Endothelial cell of umbilical vein (primary cell): ENCODE data around the gene CNTD1. TPM values are rescaled to one million over a fixed set of nuclear protein-coding genes. Genes with fewer than 3 reads are reported as not detected.

ENCODE experiments used
- BruUV-seq: library from RNA; stranded (reverse); fragments of 400-500 nt; replicated peaks from 2 replicates; lab custom pipeline; 2021; lab: Mats Ljungman, UMichigan
- CTCF ChIA-PET: fragments of 300-600, 350-600 bp; sonication (Branson Sonifier 250); formaldehyde crosslinking; loops from one replicate; lab custom pipeline; 2021; ENCODE audit warnings: antibody characterized with exemption, inconsistent platforms; lab: Charles Lee
- POLR2A ChIA-PET: fragments of 300-600, 350-600 bp; sonication (Branson Sonifier 250); formaldehyde crosslinking; loops from one replicate; lab custom pipeline; 2021; ENCODE audit warnings: antibody characterized with exemption, inconsistent platforms; lab: Charles Lee
- DNase-seq: peaks from one replicate; pipeline ENCODE4 v3.0.0-alpha.2; 2011; ENCODE audit warnings: low read depth, low spot score
- FAIRE-seq: peaks from 2 replicates; lab custom pipeline; 2011; peaks lifted over from hg19 to GRCh38; lab: Jason Lieb, UNC
- H2AFZ ChIP-seq: 2 replicates; pipeline ENCODE4 v1.6.0; 2012; ENCODE audit warnings: low read depth, low read length, control low read depth, inconsistent platforms
- H3K27ac ChIP-seq: 2 replicates; pipeline ENCODE4 v1.5.1; 2011; ENCODE audit warnings: low read depth, mild to moderate bottlenecking, control low read depth, low read length, moderate library complexity; ENCODE audit not compliant: insufficient read depth
- H3K27me3 ChIP-seq, 2 experiments: 2 replicates each; pipeline versions ENCODE4 v1.6.0 to v1.6.1; 2011; ENCODE audit warnings: low read length in 2 of 2, mixed read lengths in 1 of 2; ENCODE audit not compliant: control insufficient read depth in 2 of 2, insufficient read depth in 2 of 2
- H3K36me3 ChIP-seq, 2 experiments: 2 replicates in 1 of 2; 3 replicates in 1 of 2; pipeline ENCODE4 v1.5.1; 2011; ENCODE audit warnings: low read length in 2 of 2, mild to moderate bottlenecking in 1 of 2, moderate library complexity in 1 of 2; ENCODE audit not compliant: control insufficient read depth in 2 of 2, insufficient read depth in 2 of 2; ENCODE audit errors: extremely low read depth in 1 of 2
- H3K4me1 ChIP-seq: 3 replicates; pipeline ENCODE4 v1.5.1; 2011; ENCODE audit warnings: mild to moderate bottlenecking, low read length; ENCODE audit not compliant: control insufficient read depth, insufficient read depth; ENCODE audit errors: extremely low read depth
- H3K4me2 ChIP-seq: 2 replicates; pipeline ENCODE4 v1.6.1; 2011; ENCODE audit warnings: low read length, control low read depth, mixed read lengths; ENCODE audit not compliant: insufficient read depth
- H3K4me3 ChIP-seq, 3 experiments: fragments of 200-600 bp in 1 of 3; sonication (generic), shearing (Covaris generic) in 1 of 3; replicated peaks in 1 of 3; 2 replicates each; pipeline ENCODE4 v1.5.1; 2011 to 2016; ENCODE audit warnings: control low read depth in 3 of 3, low read length in 3 of 3, mild to moderate bottlenecking in 2 of 3, inconsistent platforms in 1 of 3, low read depth in 1 of 3, moderate library complexity in 1 of 3; ENCODE audit not compliant: insufficient read depth in 1 of 3
- H3K79me2 ChIP-seq: 2 replicates; pipeline ENCODE4 v1.6.0; 2012; ENCODE audit warnings: low read length, inconsistent platforms; ENCODE audit not compliant: control insufficient read depth, insufficient read depth
- H3K9ac ChIP-seq: replicated peaks from 2 replicates; pipeline ENCODE3; 2011; ENCODE audit warnings: low read length, control low read depth; ENCODE audit not compliant: insufficient read depth; ENCODE audit errors: extremely low read depth
- H3K9me1 ChIP-seq: replicated peaks from 3 replicates; pipeline ENCODE4 v1.6.0; 2011; ENCODE audit warnings: mild to moderate bottlenecking, low read length; ENCODE audit not compliant: control insufficient read depth, insufficient read depth; ENCODE audit errors: extremely low read depth
- H3K9me3 ChIP-seq: replicated peaks from 2 replicates; pipeline ENCODE4 v1.5.1; 2012; ENCODE audit warnings: low read length, inconsistent platforms; ENCODE audit not compliant: control insufficient read depth, insufficient read depth
- H4K20me1 ChIP-seq: replicated peaks from 2 replicates; pipeline ENCODE3; 2011; ENCODE audit warnings: mild to moderate bottlenecking, low read length; ENCODE audit not compliant: control insufficient read depth, insufficient read depth; ENCODE audit errors: extremely low read depth
- EZH2 ChIP-seq: IDR thresholded peaks from 2 replicates; pipeline ENCODE4 v1.6.1; 2012; ENCODE audit warnings: borderline replicate concordance, low read depth, mild to moderate bottlenecking, moderate library complexity, low read length, inconsistent platforms; ENCODE audit not compliant: severe bottlenecking
- FOS ChIP-seq: IDR thresholded peaks from 2 replicates; pipeline ENCODE4 v1.6.1; 2011; ENCODE audit warnings: mild to moderate bottlenecking, low read length, moderate library complexity, borderline replicate concordance; ENCODE audit not compliant: insufficient read depth
- GATA2 ChIP-seq: IDR thresholded peaks from 2 replicates; pipeline ENCODE4 v1.7.0; 2011; ENCODE audit warnings: low read depth, mild to moderate bottlenecking, moderate library complexity, mixed read lengths, low read length; ENCODE audit not compliant: insufficient read length, insufficient read depth
- JUN ChIP-seq: IDR thresholded peaks from 2 replicates; pipeline ENCODE4 v1.6.1; 2011; ENCODE audit warnings: borderline replicate concordance, low read depth; ENCODE audit not compliant: insufficient read length, insufficient read depth
- MYC ChIP-seq: IDR thresholded peaks from one replicate; pipeline ENCODE4 v1.6.1; 2011; ENCODE audit warnings: mild to moderate bottlenecking, low read depth, low read length
- POLR2A ChIP-seq: IDR thresholded peaks from 2 replicates; pipeline ENCODE4 v1.6.1; 2012; ENCODE audit warnings: low read depth, mild to moderate bottlenecking, control low read depth, low read length
- POLR2AphosphoS5 ChIP-seq: IDR thresholded peaks from 2 replicates; pipeline ENCODE4 v1.6.1; 2012; ENCODE audit warnings: low read depth, mild to moderate bottlenecking, control low read depth, low read length, moderate library complexity; ENCODE audit not compliant: insufficient read depth
- dilution Hi-C: fragments of 300-500 bp; cut with MboI; formaldehyde crosslinking; loops from one replicate; pipeline ENCODE4 v1.15.0; 2019; ENCODE audit warnings: low sequenced_read_pairs; ENCODE audit not compliant: extremely low pct_ligation_motif_present
- intact Hi-C: fragments of 100-400 bp; cut with micrococcal nuclease; formaldehyde crosslinking; loops from one replicate; pipeline ENCODE4 v1.10.0; 2022
- polyA plus RNA-seq, 4 experiments: library from polyadenylated mRNA; depleted of rRNA in 3 of 4; stranded (reverse) in 3 of 4; unstranded in 1 of 4; fragments of >200 nt; gene quantifications; 2 replicates each; pipeline versions ENCODE4 v1.2.1 to v1.2.3, GENCODE V29; 2011 to 2012; ENCODE audit warnings: missing spikeins in 1 of 4
- total RNA-seq: library from RNA; stranded (reverse); gene quantifications from 2 replicates; pipeline ENCODE4 v1.2.3, GENCODE V29; 2021
- TF ChIP-seq, protein P1 (sequence below), 2 donors: IDR thresholded peaks; 1 replicate in 1 of 2; 2 replicates in 1 of 2; pipeline ENCODE4 v1.5.1; 2011; ENCODE audit warnings: low read length in 2 of 2, mild to moderate bottlenecking in 2 of 2, moderate library complexity in 2 of 2, control low read depth in 1 of 2, inconsistent platforms in 1 of 2, low read depth in 1 of 2; ENCODE audit not compliant: insufficient read depth in 1 of 2; ENCODE audit errors: extremely low read depth in 1 of 2
- TF ChIP-seq, protein P2 (sequence below): IDR thresholded peaks from 2 replicates; pipeline ENCODE4 v1.6.1; 2011; ENCODE audit not compliant: insufficient read depth, insufficient read length

The CNTD1 gene
- total and polyA plus RNA-seq, 2 donors (not counting 3 experiments of a cell fraction or from before 2014, with no cell fraction given), result not detected

DNA sequence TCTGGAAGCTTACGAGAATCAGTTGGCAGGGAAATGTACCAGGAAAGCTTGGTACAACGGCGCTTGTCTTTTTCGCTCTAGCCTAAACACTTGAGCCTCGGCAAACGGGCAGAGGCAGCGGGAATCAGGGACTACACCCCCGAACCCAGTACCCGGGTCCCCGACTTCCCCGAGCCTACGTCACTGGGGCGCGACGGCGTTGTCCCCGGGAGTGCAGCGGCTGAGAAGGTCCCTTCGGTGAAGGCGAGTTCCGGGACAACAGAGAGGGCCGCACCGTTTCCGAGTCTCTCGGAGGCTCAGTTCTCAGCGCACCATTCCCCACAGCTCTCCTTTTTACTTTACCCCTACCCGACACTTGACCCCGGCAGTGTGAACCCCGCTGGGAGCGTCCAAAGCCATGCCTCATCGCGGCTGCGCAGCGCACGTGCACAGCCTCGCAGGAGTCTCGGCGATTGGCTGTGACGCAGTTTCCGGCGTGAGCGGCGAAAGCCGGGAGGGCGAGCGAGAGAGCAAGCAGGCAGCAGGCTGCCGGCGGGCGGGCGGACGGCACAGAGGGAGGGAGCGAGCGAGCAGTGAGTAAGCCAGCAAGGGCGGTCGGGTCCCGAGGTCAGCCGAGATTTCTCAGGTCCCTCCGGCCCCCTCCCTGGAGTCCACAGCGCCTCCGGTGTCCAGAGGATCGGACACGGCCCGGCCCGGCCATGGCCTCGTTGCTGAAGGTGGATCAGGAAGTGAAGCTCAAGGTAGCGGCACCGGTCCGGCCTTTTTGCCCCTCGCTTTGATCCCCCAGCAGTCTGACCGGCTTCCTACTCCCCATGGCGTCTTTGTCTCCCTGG is 34.5 kb downstream of the CNTD1 start, which contains the start of gene PSME3:
Gene PSME3, plus strand, starts transcription at position 464 of the 833 bp plus-strand sequence. Its CDS starts 235 bp downstream, at position 699.
- FAIRE-seq, result peak; percentile 76
- H3K36me3 ChIP-seq, result peaks cover 8 to 9% of the 10 kb centered on the region in 2 experiments

More for the DNA sequence above, 34.5 kb downstream of the CNTD1 start, which contains the start of gene PSME3:
- Histone ChIP-seq H3K4me3 (peak within 1 kb of the TSS; percentile 58 to 81 (median 80)), H3K4me1 (peaks cover 17% of the 10 kb centered on the region), H2AFZ (peak within 1 kb of the TSS; percentile 68), H3K4me2 (peak within 1 kb of the TSS; percentile 73), H3K27me3 (peaks cover 0 to 4% of the 10 kb centered on the region in 2 experiments), H4K20me1 (no peaks in the 10 kb centered on the region), H3K79me2 (peaks cover 26% of the 10 kb centered on the region), H3K9me3 (no peaks in the 10 kb centered on the region), H3K9me1 (no peaks in the 10 kb centered on the region), H3K9ac (peak within 1 kb of the TSS; percentile 86), H3K27ac (peak within 1 kb of the TSS; percentile 71)
- CTCF ChIA-PET, result interaction anchor here (0.5 to 3.0 kb wide), 6 partner anchors 9 to 165 kb away, joined by 3 to 18 read pairs (median 4); partner anchors contain the start of genes BECN1 and RPL27
- DNase-seq, result peak; percentile 91
- dilution Hi-C loops (no loop called here), intact Hi-C loops (loop anchor here (1.0 kb wide), 1 partner anchor 35 kb away; the partner anchor contains the start of genes CNTD1 and COA3)
- POLR2A ChIA-PET, result no interaction called here
- peak; percentile 94 for TF ChIP-seq POLR2AphosphoS5
- no peak for TF ChIP-seq FOS
- TF ChIP-seq POLR2A, result peak; percentile 91
- TF ChIP-seq JUN, result no peak
- peak; percentile 99 for TF ChIP-seq MYC
- TF ChIP-seq, protein P1, sequence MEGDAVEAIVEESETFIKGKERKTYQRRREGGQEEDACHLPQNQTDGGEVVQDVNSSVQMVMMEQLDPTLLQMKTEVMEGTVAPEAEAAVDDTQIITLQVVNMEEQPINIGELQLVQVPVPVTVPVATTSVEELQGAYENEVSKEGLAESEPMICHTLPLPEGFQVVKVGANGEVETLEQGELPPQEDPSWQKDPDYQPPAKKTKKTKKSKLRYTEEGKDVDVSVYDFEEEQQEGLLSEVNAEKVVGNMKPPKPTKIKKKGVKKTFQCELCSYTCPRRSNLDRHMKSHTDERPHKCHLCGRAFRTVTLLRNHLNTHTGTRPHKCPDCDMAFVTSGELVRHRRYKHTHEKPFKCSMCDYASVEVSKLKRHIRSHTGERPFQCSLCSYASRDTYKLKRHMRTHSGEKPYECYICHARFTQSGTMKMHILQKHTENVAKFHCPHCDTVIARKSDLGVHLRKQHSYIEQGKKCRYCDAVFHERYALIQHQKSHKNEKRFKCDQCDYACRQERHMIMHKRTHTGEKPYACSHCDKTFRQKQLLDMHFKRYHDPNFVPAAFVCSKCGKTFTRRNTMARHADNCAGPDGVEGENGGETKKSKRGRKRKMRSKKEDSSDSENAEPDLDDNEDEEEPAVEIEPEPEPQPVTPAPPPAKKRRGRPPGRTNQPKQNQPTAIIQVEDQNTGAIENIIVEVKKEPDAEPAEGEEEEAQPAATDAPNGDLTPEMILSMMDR (IDR thresholded peaks at IDR 0.05; ENCODE audit: extremely low read depth in 1 of 2, insufficient read depth in 1 of 2, low read depth in 1 of 2, low read length in 2 of 2), result no peak
- TF ChIP-seq EZH2, result no peak
- TF ChIP-seq, protein P2, sequence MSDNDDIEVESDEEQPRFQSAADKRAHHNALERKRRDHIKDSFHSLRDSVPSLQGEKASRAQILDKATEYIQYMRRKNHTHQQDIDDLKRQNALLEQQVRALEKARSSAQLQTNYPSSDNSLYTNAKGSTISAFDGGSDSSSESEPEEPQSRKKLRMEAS, result peak; percentile 98
- TF ChIP-seq GATA2, result no peak
- BruUV-seq, result TSS peak; percentile 89
